H9 (cell line): ENCODE measurements around the gene COMMD1. TPM values are rescaled to one million over a fixed set of nuclear protein-coding genes. Genes with fewer than 3 reads are reported as not detected.

Experiments
- DNase-seq: peaks from one replicate; pipeline ENCODE4 v3.0.0-alpha.2; 2017
- H2AFZ ChIP-seq: one replicate; pipeline ENCODE4 v1.6.1; 2013; ENCODE audit warnings: mild to moderate bottlenecking, low read length, control low read depth, moderate library complexity
- H2AK5ac ChIP-seq: 2 replicates; pipeline ENCODE4 v1.6.1; 2013; ENCODE audit warnings: low read length, control low read depth, mixed read lengths; ENCODE audit not compliant: insufficient read length
- H2BK120ac ChIP-seq: one replicate; pipeline ENCODE4 v1.6.1; 2013; ENCODE audit warnings: low read depth, mild to moderate bottlenecking, low read length, control low read depth, inconsistent platforms; ENCODE audit not compliant: poor library complexity, severe bottlenecking
- H2BK12ac ChIP-seq: 2 replicates; pipeline ENCODE4 v1.6.1; 2013; ENCODE audit warnings: low read length, control low read depth, mixed read lengths, low read depth; ENCODE audit not compliant: insufficient read length
- H2BK15ac ChIP-seq: 2 replicates; pipeline ENCODE4 v1.6.1; 2013; ENCODE audit warnings: low read depth, low read length, control low read depth
- H2BK20ac ChIP-seq: one replicate; pipeline ENCODE4 v1.6.1; 2013; ENCODE audit warnings: low read depth, mild to moderate bottlenecking, low read length, control low read depth, inconsistent platforms; ENCODE audit not compliant: poor library complexity, severe bottlenecking
- H2BK5ac ChIP-seq: 2 replicates; pipeline ENCODE4 v1.6.1; 2013; ENCODE audit warnings: low read length, control low read depth, mixed read lengths; ENCODE audit not compliant: insufficient read length
- H3K14ac ChIP-seq: 2 replicates; pipeline ENCODE4 v1.6.1; 2013; ENCODE audit warnings: low read length, control low read depth; ENCODE audit not compliant: insufficient read depth
- H3K18ac ChIP-seq: 2 replicates; pipeline ENCODE4 v1.6.1; 2013; ENCODE audit warnings: low read depth, mild to moderate bottlenecking, mixed read lengths, low read length, control low read depth; ENCODE audit not compliant: insufficient read length
- H3K23ac ChIP-seq: 2 replicates; pipeline ENCODE4 v1.6.1; 2013; ENCODE audit warnings: low read length, control low read depth, mixed read lengths, low read depth; ENCODE audit not compliant: insufficient read length
- H3K23me2 ChIP-seq: 2 replicates; pipeline ENCODE4 v1.6.1; 2013; ENCODE audit warnings: low read depth, mild to moderate bottlenecking, mixed read lengths, low read length, control low read depth; ENCODE audit not compliant: insufficient read length, poor library complexity, severe bottlenecking
- H3K27ac ChIP-seq: 2 replicates; pipeline ENCODE4 v1.5.1; 2013; ENCODE audit warnings: low read length, control low read depth, mixed read lengths, low read depth; ENCODE audit not compliant: insufficient read length
- H3K27me3 ChIP-seq: 2 replicates; pipeline ENCODE4 v1.6.1; 2013; ENCODE audit warnings: low read length, control low read depth, inconsistent platforms; ENCODE audit not compliant: insufficient read depth
- H3K4ac ChIP-seq: 2 replicates; pipeline ENCODE4 v1.6.1; 2013; ENCODE audit warnings: low read depth, mild to moderate bottlenecking, control low read depth, inconsistent platforms, low read length, moderate library complexity
- H3K4me1 ChIP-seq: 2 replicates; pipeline ENCODE4 v1.6.1; 2013; ENCODE audit warnings: low read length, control low read depth, inconsistent platforms; ENCODE audit not compliant: insufficient read depth
- H3K4me2 ChIP-seq: 2 replicates; pipeline ENCODE4 v1.6.1; 2013; ENCODE audit warnings: low read length, control low read depth, mixed read lengths; ENCODE audit not compliant: insufficient read length, insufficient read depth
- H3K56ac ChIP-seq: 2 replicates; pipeline ENCODE4 v1.6.1; 2013; ENCODE audit warnings: low read depth, mild to moderate bottlenecking, mixed read lengths, low read length, control low read depth; ENCODE audit not compliant: insufficient read length
- H3K79me1 ChIP-seq: 2 replicates; pipeline ENCODE4 v1.6.1; 2013; ENCODE audit warnings: low read depth, mild to moderate bottlenecking, moderate library complexity, low read length, control low read depth, inconsistent platforms; ENCODE audit not compliant: insufficient read depth, poor library complexity, severe bottlenecking
- H3K79me2 ChIP-seq: 2 replicates; pipeline ENCODE4 v1.6.1; 2013; ENCODE audit warnings: low read length, control low read depth, inconsistent platforms; ENCODE audit not compliant: insufficient read depth
- H3K9ac ChIP-seq: 2 replicates; pipeline ENCODE4 v1.6.1; 2013; ENCODE audit warnings: low read length, control low read depth, mixed read lengths; ENCODE audit not compliant: insufficient read length; ENCODE audit errors: extremely low read depth
- H3K9me3 ChIP-seq: one replicate; pipeline ENCODE4 v1.6.1; 2013; ENCODE audit warnings: low read depth, low read length, inconsistent platforms; ENCODE audit not compliant: control insufficient read depth
- H3T11ph ChIP-seq: one replicate; pipeline ENCODE4 v1.6.1; 2013; ENCODE audit warnings: mild to moderate bottlenecking, low read length, control low read depth, inconsistent platforms
- H4K20me1 ChIP-seq: one replicate; pipeline ENCODE4 v1.6.1; 2013; ENCODE audit not compliant: control insufficient read depth, insufficient read length, insufficient read depth
- H4K5ac ChIP-seq: 2 replicates; pipeline ENCODE4 v1.6.1; 2013; ENCODE audit warnings: low read depth, mild to moderate bottlenecking, mixed read lengths, low read length, control low read depth; ENCODE audit not compliant: insufficient read length
- H4K8ac ChIP-seq: replicated peaks from 2 replicates; pipeline ENCODE4 v1.6.1; 2013; ENCODE audit warnings: low read length, control low read depth, mixed read lengths, low read depth; ENCODE audit not compliant: insufficient read length
- H4K91ac ChIP-seq: 2 replicates; pipeline ENCODE4 v1.6.1; 2013; ENCODE audit warnings: low read depth, mild to moderate bottlenecking, moderate library complexity, mixed read lengths, low read length, control low read depth; ENCODE audit not compliant: insufficient read length
- H3K27ac Mint-ChIP-seq, 3 experiments: 2 replicates in 2 of 3; 3 replicates in 1 of 3; pipeline ENCODE4 v1.8.0; 2020 to 2021; ENCODE audit warnings: mixed read lengths in 3 of 3, mild to moderate bottlenecking in 1 of 3, moderate library complexity in 1 of 3
- H3K27me3 Mint-ChIP-seq: 2 replicates; pipeline ENCODE4 v1.8.0; 2021; ENCODE audit warnings: low read depth, mild to moderate bottlenecking, moderate library complexity, mixed read lengths
- H3K36me3 Mint-ChIP-seq, 3 experiments: 2 replicates in 2 of 3; 3 replicates in 1 of 3; pipeline ENCODE4 v1.8.0; 2020 to 2021; ENCODE audit warnings: low read depth in 3 of 3, mixed read lengths in 3 of 3; ENCODE audit not compliant: insufficient read depth in 1 of 3
- H3K4me1 Mint-ChIP-seq, 2 experiments: 2 replicates each; pipeline ENCODE4 v1.8.0; 2020; ENCODE audit warnings: mixed read lengths in 2 of 2
- H3K4me3 Mint-ChIP-seq, 2 experiments: 2 replicates in 1 of 2; 3 replicates in 1 of 2; pipeline ENCODE4 v1.8.0; 2020 to 2021; ENCODE audit warnings: mild to moderate bottlenecking in 2 of 2, mixed read lengths in 2 of 2, moderate library complexity in 1 of 2
- H3K9me3 Mint-ChIP-seq, 2 experiments: 2 replicates in 1 of 2; 3 replicates in 1 of 2; pipeline ENCODE4 v1.8.0; 2020; ENCODE audit warnings: mild to moderate bottlenecking in 2 of 2, mixed read lengths in 2 of 2, moderate library complexity in 1 of 2
- WGBS: extraction: QIAGEN DNeasy Blood & Tissue Kit; methylation state at CpG from one replicate; pipeline ENCODE4 v1.1.7; 2013; ENCODE audit warnings: missing lambda C conversion rate, low lambda C conversion rate, mixed read lengths; ENCODE audit not compliant: insufficient read length; ENCODE audit errors: extremely low coverage; 5-methylcytosine and 5-hydroxymethylcytosine counted together
- total RNA-seq: library from RNA; stranded (reverse); gene quantifications from 2 replicates; pipeline ENCODE4 v1.2.1, GENCODE V29; 2021
- TF ChIP-seq, protein P1 (sequence below): fragments of 200-600 bp; sonication (generic); conservative IDR thresholded peaks from 3 replicates; pipeline ENCODE4 v1.8.0; 2021; ENCODE audit warnings: antibody characterized with exemption, mild to moderate bottlenecking

COMMD1 gene
- total RNA-seq, 1 experiment from 2014 or later: 31.5 TPM

DNA sequence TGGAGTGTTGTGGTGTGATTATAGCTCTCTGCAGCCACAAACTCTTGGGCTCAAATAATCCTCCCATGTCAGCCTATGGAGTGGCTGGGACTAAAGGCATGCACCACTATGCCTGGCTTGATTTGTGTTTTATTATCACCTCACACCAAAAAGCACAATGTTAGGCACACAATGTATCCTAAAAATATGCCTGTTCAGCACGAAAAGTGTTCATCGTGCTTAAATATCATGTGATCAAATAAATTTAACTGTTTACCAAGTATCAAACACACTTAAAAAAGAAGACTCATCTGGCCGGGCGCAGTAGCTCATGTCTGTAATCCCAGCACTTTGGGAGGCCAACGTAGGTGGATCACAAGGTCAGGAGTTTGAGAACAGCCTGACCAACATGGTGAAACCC is 22.6 kb upstream of the COMMD1 start:
- Histone ChIP-seq H3K4me2 (no peak overlapping the region), H4K8ac (no peak overlapping the region), H3K79me1 (peaks cover 3% of the 10 kb centered on the region), H2BK5ac (no peak overlapping the region), H2BK15ac (no peak overlapping the region), H3K4ac (no peak overlapping the region), H2AFZ (no peak overlapping the region), H4K91ac (no peak overlapping the region), H3K27me3 (no peaks in the 10 kb centered on the region), H3K14ac (no peak overlapping the region), H2BK120ac (no peak overlapping the region), H3K79me2 (peaks cover 24% of the 10 kb centered on the region), H3K56ac (no peak overlapping the region), H3K9ac (no peak overlapping the region), H3K4me1 (no peaks in the 10 kb centered on the region), H2BK12ac (no peak overlapping the region), H4K5ac (no peak overlapping the region), H3K9me3 (no peaks in the 10 kb centered on the region), H3K23ac (no peak overlapping the region), H2AK5ac (no peak overlapping the region), H3T11ph (no peak overlapping the region), H3K23me2 (peaks cover 6% of the 10 kb centered on the region), H4K20me1 (no peaks in the 10 kb centered on the region), H2BK20ac (no peak overlapping the region), H3K27ac (no peak overlapping the region), H3K18ac (no peak overlapping the region)
- no peak for DNase-seq
- WGBS: no CpG with 5 or more reads among the region's 5 CpGs
- H3K9me3 Mint-ChIP-seq: no peaks in the 10 kb centered on the region
- H3K27ac Mint-ChIP-seq: no peak overlapping the region
- peaks cover 9 to 13% of the 10 kb centered on the region in 2 experiments for H3K4me1 Mint-ChIP-seq
- H3K4me3 Mint-ChIP-seq: no peak overlapping the region
- H3K27me3 Mint-ChIP-seq: no peaks in the 10 kb centered on the region
- H3K36me3 Mint-ChIP-seq: peaks cover 49 to 92% (median 86%) of the 10 kb centered on the region in 3 experiments
- TF ChIP-seq, protein P1, sequence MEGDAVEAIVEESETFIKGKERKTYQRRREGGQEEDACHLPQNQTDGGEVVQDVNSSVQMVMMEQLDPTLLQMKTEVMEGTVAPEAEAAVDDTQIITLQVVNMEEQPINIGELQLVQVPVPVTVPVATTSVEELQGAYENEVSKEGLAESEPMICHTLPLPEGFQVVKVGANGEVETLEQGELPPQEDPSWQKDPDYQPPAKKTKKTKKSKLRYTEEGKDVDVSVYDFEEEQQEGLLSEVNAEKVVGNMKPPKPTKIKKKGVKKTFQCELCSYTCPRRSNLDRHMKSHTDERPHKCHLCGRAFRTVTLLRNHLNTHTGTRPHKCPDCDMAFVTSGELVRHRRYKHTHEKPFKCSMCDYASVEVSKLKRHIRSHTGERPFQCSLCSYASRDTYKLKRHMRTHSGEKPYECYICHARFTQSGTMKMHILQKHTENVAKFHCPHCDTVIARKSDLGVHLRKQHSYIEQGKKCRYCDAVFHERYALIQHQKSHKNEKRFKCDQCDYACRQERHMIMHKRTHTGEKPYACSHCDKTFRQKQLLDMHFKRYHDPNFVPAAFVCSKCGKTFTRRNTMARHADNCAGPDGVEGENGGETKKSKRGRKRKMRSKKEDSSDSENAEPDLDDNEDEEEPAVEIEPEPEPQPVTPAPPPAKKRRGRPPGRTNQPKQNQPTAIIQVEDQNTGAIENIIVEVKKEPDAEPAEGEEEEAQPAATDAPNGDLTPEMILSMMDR: no peak
